H9 (cell line): Measurements from ENCODE around the gene IGFL2. TPM values are rescaled to one million over a fixed set of nuclear protein-coding genes. Genes with fewer than 3 reads are reported as not detected.

Experiments used
- DNase-seq: peaks from one replicate; pipeline ENCODE4 v3.0.0-alpha.2; 2017
- H2AFZ ChIP-seq: one replicate; pipeline ENCODE4 v1.6.1; 2013; ENCODE audit warnings: mild to moderate bottlenecking, low read length, control low read depth, moderate library complexity
- H2AK5ac ChIP-seq: 2 replicates; pipeline ENCODE4 v1.6.1; 2013; ENCODE audit warnings: low read length, control low read depth, mixed read lengths; ENCODE audit not compliant: insufficient read length
- H2BK120ac ChIP-seq: one replicate; pipeline ENCODE4 v1.6.1; 2013; ENCODE audit warnings: low read depth, mild to moderate bottlenecking, low read length, control low read depth, inconsistent platforms; ENCODE audit not compliant: poor library complexity, severe bottlenecking
- H2BK12ac ChIP-seq: 2 replicates; pipeline ENCODE4 v1.6.1; 2013; ENCODE audit warnings: low read length, control low read depth, mixed read lengths, low read depth; ENCODE audit not compliant: insufficient read length
- H2BK15ac ChIP-seq: 2 replicates; pipeline ENCODE4 v1.6.1; 2013; ENCODE audit warnings: low read depth, low read length, control low read depth
- H2BK20ac ChIP-seq: one replicate; pipeline ENCODE4 v1.6.1; 2013; ENCODE audit warnings: low read depth, mild to moderate bottlenecking, low read length, control low read depth, inconsistent platforms; ENCODE audit not compliant: poor library complexity, severe bottlenecking
- H2BK5ac ChIP-seq: 2 replicates; pipeline ENCODE4 v1.6.1; 2013; ENCODE audit warnings: low read length, control low read depth, mixed read lengths; ENCODE audit not compliant: insufficient read length
- H3K14ac ChIP-seq: 2 replicates; pipeline ENCODE4 v1.6.1; 2013; ENCODE audit warnings: low read length, control low read depth; ENCODE audit not compliant: insufficient read depth
- H3K18ac ChIP-seq: 2 replicates; pipeline ENCODE4 v1.6.1; 2013; ENCODE audit warnings: low read depth, mild to moderate bottlenecking, mixed read lengths, low read length, control low read depth; ENCODE audit not compliant: insufficient read length
- H3K23ac ChIP-seq: 2 replicates; pipeline ENCODE4 v1.6.1; 2013; ENCODE audit warnings: low read length, control low read depth, mixed read lengths, low read depth; ENCODE audit not compliant: insufficient read length
- H3K23me2 ChIP-seq: 2 replicates; pipeline ENCODE4 v1.6.1; 2013; ENCODE audit warnings: low read depth, mild to moderate bottlenecking, mixed read lengths, low read length, control low read depth; ENCODE audit not compliant: insufficient read length, poor library complexity, severe bottlenecking
- H3K27ac ChIP-seq: 2 replicates; pipeline ENCODE4 v1.5.1; 2013; ENCODE audit warnings: low read length, control low read depth, mixed read lengths, low read depth; ENCODE audit not compliant: insufficient read length
- H3K27me3 ChIP-seq: 2 replicates; pipeline ENCODE4 v1.6.1; 2013; ENCODE audit warnings: low read length, control low read depth, inconsistent platforms; ENCODE audit not compliant: insufficient read depth
- H3K4ac ChIP-seq: 2 replicates; pipeline ENCODE4 v1.6.1; 2013; ENCODE audit warnings: low read depth, mild to moderate bottlenecking, control low read depth, inconsistent platforms, low read length, moderate library complexity
- H3K4me1 ChIP-seq: 2 replicates; pipeline ENCODE4 v1.6.1; 2013; ENCODE audit warnings: low read length, control low read depth, inconsistent platforms; ENCODE audit not compliant: insufficient read depth
- H3K4me2 ChIP-seq: 2 replicates; pipeline ENCODE4 v1.6.1; 2013; ENCODE audit warnings: low read length, control low read depth, mixed read lengths; ENCODE audit not compliant: insufficient read length, insufficient read depth
- H3K56ac ChIP-seq: 2 replicates; pipeline ENCODE4 v1.6.1; 2013; ENCODE audit warnings: low read depth, mild to moderate bottlenecking, mixed read lengths, low read length, control low read depth; ENCODE audit not compliant: insufficient read length
- H3K79me1 ChIP-seq: 2 replicates; pipeline ENCODE4 v1.6.1; 2013; ENCODE audit warnings: low read depth, mild to moderate bottlenecking, moderate library complexity, low read length, control low read depth, inconsistent platforms; ENCODE audit not compliant: insufficient read depth, poor library complexity, severe bottlenecking
- H3K79me2 ChIP-seq: 2 replicates; pipeline ENCODE4 v1.6.1; 2013; ENCODE audit warnings: low read length, control low read depth, inconsistent platforms; ENCODE audit not compliant: insufficient read depth
- H3K9ac ChIP-seq: 2 replicates; pipeline ENCODE4 v1.6.1; 2013; ENCODE audit warnings: low read length, control low read depth, mixed read lengths; ENCODE audit not compliant: insufficient read length; ENCODE audit errors: extremely low read depth
- H3K9me3 ChIP-seq: one replicate; pipeline ENCODE4 v1.6.1; 2013; ENCODE audit warnings: low read depth, low read length, inconsistent platforms; ENCODE audit not compliant: control insufficient read depth
- H3T11ph ChIP-seq: one replicate; pipeline ENCODE4 v1.6.1; 2013; ENCODE audit warnings: mild to moderate bottlenecking, low read length, control low read depth, inconsistent platforms
- H4K20me1 ChIP-seq: one replicate; pipeline ENCODE4 v1.6.1; 2013; ENCODE audit not compliant: control insufficient read depth, insufficient read length, insufficient read depth
- H4K5ac ChIP-seq: 2 replicates; pipeline ENCODE4 v1.6.1; 2013; ENCODE audit warnings: low read depth, mild to moderate bottlenecking, mixed read lengths, low read length, control low read depth; ENCODE audit not compliant: insufficient read length
- H4K8ac ChIP-seq: replicated peaks from 2 replicates; pipeline ENCODE4 v1.6.1; 2013; ENCODE audit warnings: low read length, control low read depth, mixed read lengths, low read depth; ENCODE audit not compliant: insufficient read length
- H4K91ac ChIP-seq: 2 replicates; pipeline ENCODE4 v1.6.1; 2013; ENCODE audit warnings: low read depth, mild to moderate bottlenecking, moderate library complexity, mixed read lengths, low read length, control low read depth; ENCODE audit not compliant: insufficient read length
- H3K27ac Mint-ChIP-seq, 3 experiments: 2 replicates in 2 of 3; 3 replicates in 1 of 3; pipeline ENCODE4 v1.8.0; 2020 to 2021; ENCODE audit warnings: mixed read lengths in 3 of 3, mild to moderate bottlenecking in 1 of 3, moderate library complexity in 1 of 3
- H3K27me3 Mint-ChIP-seq: 2 replicates; pipeline ENCODE4 v1.8.0; 2021; ENCODE audit warnings: low read depth, mild to moderate bottlenecking, moderate library complexity, mixed read lengths
- H3K36me3 Mint-ChIP-seq, 3 experiments: 2 replicates in 2 of 3; 3 replicates in 1 of 3; pipeline ENCODE4 v1.8.0; 2020 to 2021; ENCODE audit warnings: low read depth in 3 of 3, mixed read lengths in 3 of 3; ENCODE audit not compliant: insufficient read depth in 1 of 3
- H3K4me1 Mint-ChIP-seq, 2 experiments: 2 replicates each; pipeline ENCODE4 v1.8.0; 2020; ENCODE audit warnings: mixed read lengths in 2 of 2
- H3K4me3 Mint-ChIP-seq, 2 experiments: 2 replicates in 1 of 2; 3 replicates in 1 of 2; pipeline ENCODE4 v1.8.0; 2020 to 2021; ENCODE audit warnings: mild to moderate bottlenecking in 2 of 2, mixed read lengths in 2 of 2, moderate library complexity in 1 of 2
- H3K9me3 Mint-ChIP-seq, 2 experiments: 2 replicates in 1 of 2; 3 replicates in 1 of 2; pipeline ENCODE4 v1.8.0; 2020; ENCODE audit warnings: mild to moderate bottlenecking in 2 of 2, mixed read lengths in 2 of 2, moderate library complexity in 1 of 2
- WGBS: extraction: QIAGEN DNeasy Blood & Tissue Kit; methylation state at CpG from one replicate; pipeline ENCODE4 v1.1.7; 2013; ENCODE audit warnings: missing lambda C conversion rate, low lambda C conversion rate, mixed read lengths; ENCODE audit not compliant: insufficient read length; ENCODE audit errors: extremely low coverage; 5-methylcytosine and 5-hydroxymethylcytosine counted together
- total RNA-seq: library from RNA; stranded (reverse); gene quantifications from 2 replicates; pipeline ENCODE4 v1.2.1, GENCODE V29; 2021
- TF ChIP-seq, protein P1 (sequence below): fragments of 200-600 bp; sonication (generic); conservative IDR thresholded peaks from 3 replicates; pipeline ENCODE4 v1.8.0; 2021; ENCODE audit warnings: antibody characterized with exemption, mild to moderate bottlenecking

Gene IGFL2
- total RNA-seq, 1 experiment from 2014 or later: not detected

DNA sequence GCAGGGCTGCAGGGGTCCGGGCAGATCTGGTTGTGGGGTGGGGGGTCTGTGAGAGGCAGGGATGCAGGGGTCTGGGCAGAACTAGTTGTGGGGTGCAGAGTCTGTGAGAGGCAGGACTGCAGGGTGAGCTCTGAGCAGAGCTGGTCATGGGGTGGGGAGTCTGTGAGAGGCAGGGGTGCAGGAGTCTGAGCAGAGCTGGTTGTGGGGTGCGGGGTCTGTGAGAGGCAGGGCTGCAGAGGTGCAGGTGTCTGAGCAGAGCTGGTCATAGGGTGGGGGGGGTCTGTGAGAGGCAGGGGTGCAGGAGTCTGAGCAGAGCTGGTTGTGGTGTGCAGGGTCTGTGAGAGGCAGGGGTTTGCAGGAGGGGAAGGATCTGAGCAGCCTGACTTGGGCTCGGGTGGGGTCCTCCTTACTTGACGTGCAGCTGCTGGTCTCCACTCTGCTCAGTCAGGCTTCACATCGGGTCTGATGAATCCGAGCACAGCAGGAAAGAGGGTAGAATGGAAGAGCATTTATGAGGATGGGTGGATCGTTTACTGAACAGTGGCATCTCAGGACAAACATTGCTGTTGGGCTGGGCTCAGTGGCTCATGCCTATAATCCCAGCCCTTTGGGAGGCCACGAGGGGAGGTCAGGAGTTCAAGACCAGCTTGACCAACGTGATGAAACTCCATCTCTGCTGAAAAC, 31.2 kb downstream of the IGFL2 start:
- Histone ChIP-seq H3K23me2 (no peaks in the 10 kb centered on the region), H3K4ac (no peak overlapping the region), H2BK15ac (no peak overlapping the region), H3K79me2 (no peaks in the 10 kb centered on the region), H4K91ac (no peak overlapping the region), H3K79me1 (no peaks in the 10 kb centered on the region), H3T11ph (no peak overlapping the region), H2BK20ac (no peak overlapping the region), H3K18ac (no peak overlapping the region), H3K56ac (no peak overlapping the region), H3K9ac (no peak overlapping the region), H4K8ac (no peak overlapping the region), H2BK12ac (no peak overlapping the region), H3K27me3 (no peaks in the 10 kb centered on the region), H4K20me1 (no peaks in the 10 kb centered on the region), H3K27ac (no peak overlapping the region), H2AK5ac (no peak overlapping the region), H3K4me1 (no peaks in the 10 kb centered on the region), H2AFZ (no peak overlapping the region), H4K5ac (no peak overlapping the region), H3K23ac (no peak overlapping the region), H3K14ac (no peak overlapping the region), H2BK120ac (no peak overlapping the region), H3K9me3 (no peaks in the 10 kb centered on the region), H3K4me2 (no peak overlapping the region), H2BK5ac (no peak overlapping the region)
- TF ChIP-seq, protein P1, sequence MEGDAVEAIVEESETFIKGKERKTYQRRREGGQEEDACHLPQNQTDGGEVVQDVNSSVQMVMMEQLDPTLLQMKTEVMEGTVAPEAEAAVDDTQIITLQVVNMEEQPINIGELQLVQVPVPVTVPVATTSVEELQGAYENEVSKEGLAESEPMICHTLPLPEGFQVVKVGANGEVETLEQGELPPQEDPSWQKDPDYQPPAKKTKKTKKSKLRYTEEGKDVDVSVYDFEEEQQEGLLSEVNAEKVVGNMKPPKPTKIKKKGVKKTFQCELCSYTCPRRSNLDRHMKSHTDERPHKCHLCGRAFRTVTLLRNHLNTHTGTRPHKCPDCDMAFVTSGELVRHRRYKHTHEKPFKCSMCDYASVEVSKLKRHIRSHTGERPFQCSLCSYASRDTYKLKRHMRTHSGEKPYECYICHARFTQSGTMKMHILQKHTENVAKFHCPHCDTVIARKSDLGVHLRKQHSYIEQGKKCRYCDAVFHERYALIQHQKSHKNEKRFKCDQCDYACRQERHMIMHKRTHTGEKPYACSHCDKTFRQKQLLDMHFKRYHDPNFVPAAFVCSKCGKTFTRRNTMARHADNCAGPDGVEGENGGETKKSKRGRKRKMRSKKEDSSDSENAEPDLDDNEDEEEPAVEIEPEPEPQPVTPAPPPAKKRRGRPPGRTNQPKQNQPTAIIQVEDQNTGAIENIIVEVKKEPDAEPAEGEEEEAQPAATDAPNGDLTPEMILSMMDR: no peak
- Mint-ChIP-seq H3K27me3 (peaks cover 8% of the 10 kb centered on the region), H3K9me3 (peaks cover 0 to 4% of the 10 kb centered on the region in 2 experiments; a peak in 4 of 5 replicates), H3K36me3 (no peaks in the 10 kb centered on the region; a peak in 1 of 7 replicates), H3K27ac (no peak overlapping the region; a peak in 1 of 7 replicates), H3K4me3 (no peak overlapping the region), H3K4me1 (peaks cover 3 to 4% of the 10 kb centered on the region in 2 experiments; a peak in 2 of 4 replicates)
- WGBS: no CpG with 5 or more reads among the region's 9 CpGs
- DNase-seq: no peak
